HG02571 (cell line): ENCODE data around the gene C14orf119.

Source experiments
- ATAC-seq: cut with Tn5 transposase; IDR thresholded peaks from one replicate; pipeline ENCODE4 v1.9.1; 2021; ENCODE audit warnings: mild to moderate bottlenecking, moderate library complexity; ENCODE audit not compliant: unreplicated experiment

C14orf119 gene

GRCh38 chr14:23146351-23146910 is 51.1 kb downstream of the C14orf119 start:
- no peak for ATAC-seq

- no peak for ATAC-seq
These were observed 51.7 kb downstream of the C14orf119 start for GRCh38 chr14:23146980-23147379.

GRCh38 chr14:23147676-23148075 is 52.4 kb downstream of the C14orf119 start:
- ATAC-seq: no peak

- ATAC-seq: no peak
These were observed 53.4 kb downstream of the C14orf119 start for GRCh38 chr14:23148591-23149249.

- no peak for ATAC-seq
These were observed 54.4 kb downstream of the C14orf119 start for GRCh38 chr14:23149745-23150144.
